Stimulated activated CD4-positive, alpha-beta T cell treated with anti-CD3 and anti-CD28 coated beads, TNF-alpha, amount 100 ng/mL, for 4 hours (primary cell): ENCODE results near the gene COTL1.

ENCODE experiments used
- DNase-seq, 3 experiments: peaks; one replicate each; pipeline ENCODE4 v3.0.0-alpha.2; 2020; ENCODE audit warnings: low read depth in 3 of 3

COTL1 gene

DNA sequence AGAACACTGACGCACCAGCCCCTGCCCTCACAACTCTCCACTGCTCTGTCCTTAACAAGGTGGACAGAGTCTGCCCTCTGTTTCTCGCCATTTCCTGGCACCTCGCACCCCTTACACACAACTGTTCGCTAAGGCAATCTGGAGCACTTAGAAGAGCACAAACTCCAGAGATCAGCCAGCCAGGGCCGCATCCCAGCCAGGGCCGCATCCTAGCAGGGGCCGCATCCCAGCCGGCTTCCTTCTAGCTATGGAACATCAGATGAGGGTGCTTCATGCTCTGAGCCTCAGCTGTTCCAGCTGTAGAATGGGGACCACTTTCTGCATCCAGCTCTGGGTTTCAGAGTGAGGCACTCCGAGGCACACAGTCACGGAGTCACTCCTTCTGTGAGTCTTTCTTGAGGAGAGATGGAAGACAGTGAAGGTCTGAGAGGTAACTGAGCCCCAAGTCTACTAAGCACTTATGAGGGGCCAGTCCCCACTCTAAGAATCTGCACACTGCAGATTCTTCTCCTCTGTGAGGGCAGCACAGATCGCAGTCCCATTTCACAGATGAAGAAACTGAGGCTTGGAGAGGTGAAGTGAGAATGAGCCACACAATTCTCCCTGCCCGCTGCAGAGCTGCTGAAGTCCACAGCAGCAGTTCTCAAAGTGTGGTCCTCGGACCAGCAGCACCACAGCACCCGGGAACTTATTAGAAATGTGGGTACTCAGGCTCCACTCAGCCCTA lies 20.9 kb downstream of the COTL1 start:
- DNase-seq, result no peak

DNA sequence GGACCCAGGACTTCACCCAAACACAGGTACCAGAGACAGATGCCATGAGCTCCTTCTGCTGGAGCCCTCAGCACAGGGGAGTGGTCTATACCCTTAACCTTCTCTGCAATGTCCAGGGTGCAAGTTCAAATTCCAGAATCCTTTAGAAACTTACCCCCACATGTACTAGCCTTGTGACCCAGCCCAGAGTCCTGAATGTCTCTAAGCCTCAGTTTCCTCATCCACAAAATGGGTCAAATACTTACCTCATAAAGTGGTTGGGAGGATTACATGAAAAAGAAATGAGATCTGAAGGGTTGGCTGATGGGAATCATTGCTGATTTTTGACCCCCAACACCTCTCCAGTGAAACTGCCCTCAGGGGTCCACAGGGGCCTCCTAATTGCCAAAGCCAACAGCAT lies 21.7 kb downstream of the COTL1 start:
- no peak for DNase-seq

DNA sequence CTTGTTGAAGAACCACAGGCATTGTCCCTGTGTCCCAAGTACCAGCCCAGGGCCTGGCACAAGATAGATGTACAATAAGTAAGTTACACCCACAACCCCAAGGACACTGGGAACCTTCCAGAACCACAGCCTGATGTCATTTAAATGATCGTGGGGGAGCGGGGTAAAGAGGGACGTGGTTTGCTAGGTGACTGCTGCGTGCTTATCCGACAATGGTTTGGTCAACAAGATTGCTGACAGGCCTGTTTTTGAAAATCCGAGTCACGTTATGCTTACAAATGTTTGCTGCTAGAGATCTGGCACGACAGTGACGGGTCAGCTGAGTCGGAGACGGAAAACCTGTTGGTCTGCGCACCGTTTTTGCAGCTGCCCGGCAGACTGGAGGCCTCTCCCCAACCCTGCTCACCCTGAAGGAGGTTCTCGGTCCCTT lies 22.8 kb downstream of the COTL1 start:
- DNase-seq, result no peak

DNA sequence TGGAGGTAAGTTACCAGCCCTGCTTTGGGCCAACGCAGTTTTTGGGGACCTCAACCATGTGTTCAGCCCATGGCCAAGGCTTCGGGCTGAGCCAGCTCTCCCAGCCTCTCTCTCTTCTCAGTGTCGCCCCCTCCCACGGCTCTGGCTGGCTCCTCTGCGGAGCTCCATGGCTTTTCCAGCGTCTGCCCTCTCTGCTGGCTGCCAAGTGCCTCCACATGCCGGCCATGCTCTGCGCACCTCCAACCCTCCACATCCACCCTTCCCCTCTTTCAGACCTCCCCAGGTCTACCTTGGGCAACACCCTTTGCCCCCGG lies 23.2 kb downstream of the COTL1 start:
- no peak for DNase-seq

DNA sequence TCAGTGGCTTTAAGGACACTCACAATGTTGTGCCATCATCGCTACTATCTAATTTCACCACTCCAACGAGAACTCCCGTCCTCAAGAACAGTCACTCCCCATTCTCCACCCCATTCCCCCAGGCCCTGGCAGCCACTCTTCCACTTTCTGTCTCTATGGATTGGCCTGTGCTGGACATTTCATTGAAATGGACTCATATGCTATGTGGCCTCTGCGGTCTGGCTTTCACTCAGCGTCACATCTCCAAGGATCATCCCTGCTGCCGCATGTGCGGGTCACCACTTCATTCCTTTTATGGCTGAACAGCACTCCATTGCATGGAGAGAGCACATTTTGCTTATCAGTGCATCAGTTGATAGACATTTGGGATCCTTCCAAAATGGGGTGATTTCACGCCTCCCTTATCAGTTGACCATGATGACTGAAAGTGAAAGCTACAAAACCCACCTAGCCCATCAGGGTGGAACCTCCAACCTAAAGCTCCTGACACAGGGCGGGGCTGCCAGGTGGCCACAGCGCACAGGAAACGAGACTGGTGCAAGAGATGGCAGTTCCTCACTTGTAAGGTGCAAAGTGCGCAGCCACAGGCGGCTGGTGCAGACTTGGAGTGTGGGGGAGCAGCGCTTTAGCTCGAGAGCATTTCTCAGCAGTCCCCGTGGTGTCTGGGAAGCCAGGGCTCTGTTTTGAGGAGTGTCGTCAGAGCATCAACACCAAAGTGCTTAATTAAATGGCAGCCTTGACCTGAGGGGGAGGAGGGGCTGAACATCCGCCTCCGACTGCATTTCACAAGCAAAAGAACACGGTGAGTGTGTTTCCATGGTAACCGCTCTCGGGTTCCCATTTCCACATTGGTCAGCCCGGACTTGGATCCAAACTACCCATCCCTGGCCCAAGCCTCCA lies 23.8 kb downstream of the COTL1 start:
- DNase-seq, result peak in 2 of 3 experiments; percentile 31 to 56

DNA sequence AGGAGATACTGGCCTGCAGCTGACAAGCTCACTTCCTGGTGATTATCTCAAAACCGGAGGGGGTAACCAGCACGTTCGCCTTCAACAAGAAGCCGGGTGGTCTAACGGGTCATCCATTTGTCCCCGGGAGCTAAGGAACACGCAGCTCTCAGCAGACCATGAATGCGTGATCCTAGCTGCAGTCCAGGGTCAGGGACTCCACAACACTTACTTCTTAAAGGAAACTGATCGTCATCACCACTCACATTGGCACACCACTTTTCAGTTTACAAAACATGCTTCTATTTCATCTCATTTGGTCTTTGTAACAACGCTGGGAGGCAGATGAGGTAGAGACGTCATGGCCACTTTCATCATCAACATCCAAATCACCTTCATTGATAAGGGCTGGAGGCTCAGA lies 25.2 kb downstream of the COTL1 start:
- no peak for DNase-seq

DNA sequence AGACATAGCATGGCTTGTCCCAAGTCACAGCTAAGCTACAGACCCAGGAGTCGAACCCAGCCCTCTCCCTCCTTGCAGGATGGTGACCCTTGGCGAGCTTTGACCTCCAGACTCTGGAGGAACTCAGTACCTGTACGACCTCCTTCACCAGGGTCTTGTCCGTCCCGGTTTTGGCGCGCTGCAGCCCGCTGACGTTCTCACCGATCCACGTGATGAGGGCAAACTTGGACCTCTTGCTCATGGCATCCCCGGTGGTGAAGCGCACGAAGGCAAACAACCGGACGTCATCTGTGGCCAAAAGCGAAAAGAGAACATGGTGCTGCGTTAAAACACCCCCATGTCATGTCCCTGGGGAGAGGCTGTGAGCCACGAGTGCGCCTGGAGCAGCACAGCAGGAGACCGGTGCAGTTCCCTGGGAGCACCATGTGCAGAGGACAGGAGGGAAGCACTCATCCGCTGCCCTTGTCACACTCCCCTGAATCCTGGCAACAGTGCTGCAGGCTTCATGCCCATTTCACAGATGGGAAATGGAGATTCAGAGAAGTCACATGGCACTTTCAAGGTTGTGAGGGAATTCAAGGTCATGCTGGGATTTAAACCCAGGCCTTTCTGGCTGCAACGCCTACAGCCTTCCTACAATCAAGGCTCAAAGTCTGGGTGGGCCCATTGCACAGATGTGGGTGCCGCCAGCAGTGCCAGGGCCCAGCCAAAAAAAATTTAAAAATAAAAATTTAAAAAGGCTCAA lies 27.7 kb downstream of the COTL1 start:
- DNase-seq, result no peak

DNA sequence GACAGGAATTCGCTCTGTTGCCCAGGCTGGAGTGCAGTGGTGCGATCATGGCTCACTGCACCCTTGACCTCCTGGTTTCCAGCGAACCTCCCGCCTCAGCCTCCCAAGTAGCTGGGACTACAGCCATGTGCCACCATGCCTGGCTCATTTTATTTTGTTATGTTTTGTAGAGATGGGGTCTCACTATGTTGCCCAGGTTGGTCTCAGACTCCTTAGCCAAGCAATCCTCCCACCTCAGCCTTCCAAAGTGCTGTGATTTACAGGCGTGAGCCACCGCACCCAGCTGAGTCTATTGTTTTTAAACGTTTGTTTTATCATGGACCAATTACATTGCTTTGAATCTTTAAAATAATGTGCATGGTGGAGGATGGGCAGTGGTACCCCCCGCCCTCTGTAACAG lies 28.9 kb downstream of the COTL1 start:
- DNase-seq, result no peak

DNA sequence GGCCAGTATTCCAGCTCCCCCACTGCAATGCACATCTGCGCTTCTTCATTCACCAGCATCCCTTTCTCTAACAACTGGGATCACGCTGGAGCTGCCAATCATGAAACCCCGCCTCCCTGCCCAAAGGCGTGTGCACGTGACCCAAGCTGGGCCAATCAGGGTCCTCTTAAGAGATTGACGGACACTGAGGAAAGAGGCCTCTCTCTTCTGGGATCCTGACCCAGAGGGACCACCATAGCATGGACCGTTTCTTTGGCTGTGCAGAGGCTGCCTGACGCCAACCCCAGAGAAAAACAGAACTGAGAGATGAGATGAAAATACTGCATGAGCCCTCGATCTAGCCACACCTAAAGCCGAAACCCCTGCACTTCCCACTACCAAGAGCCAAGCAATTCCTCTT lies 32.0 kb downstream of the COTL1 start:
- no peak for DNase-seq

DNA sequence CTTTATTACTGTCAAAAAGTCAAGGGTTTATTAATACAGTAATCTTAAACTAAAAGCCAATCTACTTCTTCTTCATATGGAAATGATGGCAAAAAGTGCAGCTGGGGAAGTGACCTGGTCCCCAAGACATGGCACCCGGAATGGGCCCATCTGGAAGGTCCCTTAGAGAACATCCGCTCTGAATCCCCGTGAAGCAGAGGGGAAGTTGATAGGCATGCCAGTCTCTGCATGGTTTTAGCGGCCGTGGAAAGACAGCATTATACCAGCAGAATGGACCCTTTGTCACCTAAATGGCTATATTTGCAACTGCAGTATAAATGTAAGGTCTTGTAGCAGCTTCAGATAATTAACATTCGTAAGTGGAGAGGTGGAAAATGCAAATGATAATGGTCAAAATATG lies 32.4 kb downstream of the COTL1 start:
- DNase-seq, result no peak

DNA sequence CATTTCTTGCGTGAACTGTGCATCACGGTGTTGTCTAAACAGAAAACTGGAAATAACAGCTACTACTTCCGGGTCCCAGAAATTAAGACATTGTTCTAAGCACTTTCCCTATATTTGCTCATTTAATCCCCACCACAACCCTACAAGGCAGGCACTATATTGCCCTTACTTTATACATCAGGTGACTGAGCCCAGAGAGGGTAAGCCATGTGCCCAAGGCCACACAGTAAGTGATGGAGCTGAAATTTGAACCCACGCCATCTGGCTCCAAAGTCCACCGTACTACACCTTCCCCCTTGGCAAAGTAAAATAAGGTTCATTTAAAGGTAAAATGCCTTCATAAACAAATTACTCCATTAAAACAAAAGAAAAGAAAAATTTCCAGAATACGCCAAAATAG lies 33.2 kb downstream of the COTL1 start:
- no peak for DNase-seq

DNA sequence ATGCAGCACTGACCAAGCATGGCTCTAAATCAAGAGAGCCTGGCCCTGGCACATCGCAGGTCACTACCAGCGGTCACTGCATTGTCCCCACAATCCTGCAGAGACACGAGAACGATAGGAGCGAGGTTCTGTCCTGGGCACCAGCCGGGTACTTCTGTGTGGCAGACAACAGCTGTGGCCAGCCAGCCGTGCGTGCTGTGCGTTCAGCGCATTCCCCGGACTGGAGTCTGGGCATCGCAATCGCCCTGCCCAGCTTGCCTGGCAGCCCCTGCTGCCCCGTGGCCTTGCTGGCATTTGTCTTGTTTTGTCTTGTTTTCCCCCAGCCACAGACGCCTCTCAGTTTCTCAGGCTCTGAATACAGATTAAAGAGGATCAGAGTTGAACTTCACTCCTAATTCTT lies 33.9 kb downstream of the COTL1 start:
- DNase-seq, result no peak

DNA sequence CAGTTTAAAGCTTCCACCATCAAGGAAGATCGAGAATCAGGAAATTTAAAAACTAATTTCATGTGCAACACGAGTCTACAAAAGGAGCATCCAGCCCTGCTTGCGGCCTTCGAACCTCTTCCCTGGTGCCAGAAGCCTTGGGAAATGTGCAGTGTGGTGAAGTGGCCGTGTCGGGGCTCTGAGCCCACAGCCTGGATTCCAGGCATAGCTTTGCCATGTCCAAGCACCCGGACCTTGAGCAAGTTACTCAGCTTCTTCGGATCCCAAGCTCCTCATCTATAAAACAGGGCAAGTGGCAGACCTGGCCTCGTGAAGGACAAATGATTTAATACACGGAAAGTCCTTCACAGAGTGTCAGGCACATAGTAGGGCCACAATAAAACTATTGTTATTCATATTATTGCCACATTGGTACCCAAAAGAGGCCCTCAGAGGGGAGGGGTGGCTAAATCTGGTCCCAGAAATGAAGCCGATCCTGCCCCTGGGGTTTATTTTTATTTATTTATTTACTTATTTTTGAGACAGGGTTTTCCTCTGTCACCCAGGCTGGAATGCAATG lies 34.8 kb downstream of the COTL1 start:
- no peak for DNase-seq

DNA sequence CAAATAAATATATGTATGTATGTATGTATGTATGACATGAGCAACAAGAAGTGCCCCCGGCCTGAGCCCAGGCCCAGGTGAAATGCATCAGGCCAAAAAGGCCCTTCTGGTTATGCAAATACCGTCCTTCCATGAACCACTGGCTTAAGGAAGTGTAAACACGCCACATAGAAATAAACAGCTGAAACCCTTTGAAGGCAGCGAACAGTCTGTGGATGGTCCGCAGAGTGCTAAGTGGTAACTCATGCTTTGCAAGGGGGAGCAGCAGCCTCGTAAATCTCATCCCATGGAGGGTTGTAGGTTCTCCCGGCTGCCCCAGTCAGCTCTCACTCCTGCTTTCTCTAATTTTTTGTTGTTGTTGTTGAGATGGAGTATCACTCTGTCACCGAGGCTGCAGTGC lies 36.7 kb downstream of the COTL1 start:
- no peak for DNase-seq

DNA sequence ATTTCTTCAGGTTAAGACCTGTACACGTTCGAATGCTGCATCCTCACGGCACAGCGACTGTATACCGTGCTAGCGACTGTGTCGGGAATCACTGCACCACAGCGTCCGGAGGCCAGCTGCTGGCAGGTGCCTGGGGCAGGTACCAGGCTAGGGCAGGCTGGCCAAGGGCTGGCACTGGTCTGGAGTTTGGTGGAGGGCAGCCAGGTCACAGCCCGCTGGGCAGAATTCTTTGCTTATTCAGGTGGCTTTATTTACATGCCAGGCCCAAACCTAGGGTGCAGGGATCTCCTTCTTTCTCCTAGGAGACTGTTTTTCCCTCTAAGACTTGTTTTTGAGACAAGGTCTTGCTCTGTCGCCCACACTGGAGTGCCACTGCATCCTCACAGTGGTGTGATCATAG lies 37.9 kb downstream of the COTL1 start:
- no peak for DNase-seq

DNA sequence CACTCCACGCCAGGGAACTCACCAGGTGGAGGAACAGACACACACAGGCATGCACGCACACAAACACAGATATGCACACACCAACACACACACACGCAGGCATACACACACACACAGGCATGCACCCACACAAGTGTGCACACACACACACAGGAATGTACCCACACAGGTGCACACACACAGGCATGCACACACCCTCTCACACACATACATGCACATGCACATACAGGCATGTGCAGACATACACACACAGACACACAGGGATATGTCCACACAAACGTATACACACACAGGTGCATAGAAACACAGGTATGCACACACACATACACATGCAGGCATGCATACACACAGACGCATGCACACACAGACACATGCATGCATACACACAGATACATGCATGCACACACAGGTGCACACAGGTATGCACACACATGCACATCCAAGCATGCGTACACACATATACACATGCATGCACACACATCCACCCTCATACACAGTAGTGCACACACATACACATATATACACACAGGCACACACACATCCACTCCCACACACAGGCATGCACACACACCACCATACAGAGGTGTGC lies 39.2 kb downstream of the COTL1 start:
- DNase-seq, result no peak

DNA sequence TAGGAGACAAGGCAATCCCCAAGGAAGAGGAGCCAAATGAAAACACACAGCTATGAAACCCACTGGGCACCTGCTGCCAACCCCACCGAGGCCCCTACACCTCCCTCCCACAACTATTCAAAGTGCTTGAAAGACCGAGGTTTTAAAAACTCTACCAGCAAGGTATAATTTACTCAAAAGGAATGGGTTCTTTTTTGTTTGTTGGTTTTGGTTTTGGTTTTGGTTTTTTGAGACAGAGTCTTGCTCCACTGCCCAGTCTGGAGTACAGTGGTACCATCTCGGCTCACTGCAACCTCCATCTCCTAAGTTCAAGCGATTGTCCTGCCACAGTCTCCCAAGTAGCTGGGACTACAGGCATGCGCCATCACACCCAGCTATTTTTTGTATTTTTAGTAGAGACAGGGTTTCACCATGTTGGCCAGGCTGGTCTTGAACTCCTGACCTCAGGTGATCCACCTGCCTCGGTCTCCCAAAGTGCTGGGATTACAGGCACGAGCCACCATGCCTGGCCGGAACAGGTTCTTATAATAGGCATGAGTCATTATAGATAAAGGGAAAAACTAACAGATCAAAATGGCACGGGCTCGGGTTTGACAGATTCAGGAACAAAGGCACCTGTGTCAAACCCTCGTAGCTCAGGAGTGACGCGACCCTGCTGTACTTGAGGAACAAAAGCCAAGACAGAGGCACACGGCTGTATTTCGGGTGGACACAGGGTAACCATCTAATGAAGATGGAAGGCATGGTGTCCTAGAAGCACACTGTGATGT lies 40.7 kb downstream of the COTL1 start:
- no peak for DNase-seq

DNA sequence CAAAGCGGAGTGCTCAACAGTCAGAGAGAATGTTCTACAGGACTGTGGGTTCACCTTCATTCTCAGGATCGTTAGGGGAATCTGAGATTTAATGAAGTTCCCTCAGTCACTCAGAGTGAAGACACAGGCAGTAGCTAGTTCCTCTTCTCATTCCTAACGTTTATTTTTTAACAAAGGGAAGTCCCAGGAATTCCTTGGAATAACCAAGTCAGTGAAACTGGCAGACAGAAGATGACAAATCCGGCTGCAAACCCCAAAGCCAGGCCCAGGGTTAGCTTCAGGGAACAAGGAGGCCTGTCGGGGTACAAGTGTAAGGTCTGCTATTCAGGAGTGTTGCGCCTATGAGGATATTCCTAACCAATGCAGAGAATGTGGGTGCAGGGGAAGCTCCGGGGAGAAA lies 42.0 kb downstream of the COTL1 start:
- no peak for DNase-seq

DNA sequence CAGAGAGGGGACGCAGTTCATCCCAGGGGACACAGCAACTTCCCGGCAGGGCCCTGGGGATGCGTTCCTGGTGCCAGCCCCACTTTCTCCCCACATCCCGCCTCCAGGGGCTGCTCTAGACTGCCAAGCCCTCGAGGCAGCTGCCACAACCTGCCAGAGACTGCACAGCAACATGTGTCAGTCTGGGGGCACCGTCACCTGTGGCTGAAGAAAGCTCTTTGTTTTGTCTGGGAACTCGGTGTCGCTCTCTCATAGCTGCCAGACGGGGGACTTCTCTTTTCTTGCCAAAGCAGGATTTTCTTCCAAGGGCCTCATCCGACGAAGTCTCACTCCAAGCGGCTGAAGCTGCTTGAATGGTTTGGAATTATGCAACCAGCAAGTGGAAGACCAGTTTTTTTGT lies 43.7 kb downstream of the COTL1 start:
- no peak for DNase-seq

DNA sequence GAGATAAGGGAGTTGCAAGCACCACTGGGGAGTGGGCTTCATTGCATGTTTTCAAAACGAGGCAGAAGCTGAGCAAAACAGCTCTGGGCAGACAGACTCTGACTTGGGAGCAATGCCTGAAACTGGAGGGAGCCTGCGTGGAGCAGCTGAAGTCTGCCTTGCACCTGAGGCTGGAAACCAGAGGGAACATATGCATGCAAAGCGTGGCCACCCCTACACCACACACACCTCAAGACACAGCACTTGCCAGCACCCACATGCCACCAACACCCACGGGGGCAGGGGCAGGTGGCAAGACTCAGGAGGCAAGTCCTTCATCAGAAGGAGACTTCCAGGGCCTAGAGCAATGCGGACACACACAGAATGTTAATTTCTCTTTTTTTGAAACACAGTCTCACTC lies 45.8 kb downstream of the COTL1 start:
- DNase-seq, result no peak

DNA sequence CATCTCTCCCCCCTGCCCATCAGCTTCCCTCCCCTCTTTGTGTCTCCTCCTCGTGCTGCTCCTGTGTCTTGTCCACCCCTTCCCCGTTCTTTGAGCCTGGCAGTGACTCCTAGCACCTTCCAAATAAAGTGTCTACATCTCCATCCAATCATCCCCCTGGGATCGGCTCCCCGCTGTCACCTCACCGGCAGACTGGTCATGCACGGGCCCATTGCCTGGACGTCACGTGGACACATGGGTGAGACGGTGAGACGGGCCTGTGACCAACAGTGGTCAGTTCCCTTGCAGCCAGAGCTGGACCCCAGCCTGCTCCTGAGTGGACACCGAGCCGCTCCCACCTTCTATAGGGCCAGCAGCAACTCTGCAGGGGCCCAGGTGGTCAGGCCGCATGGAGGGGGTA lies 46.4 kb downstream of the COTL1 start:
- DNase-seq, result no peak
